H1 (cell line): ENCODE data around the gene PPP6C. TPM values are rescaled to one million over a fixed set of nuclear protein-coding genes. Genes with fewer than 3 reads are reported as not detected.

Source experiments
- CTCF ChIA-PET: fragments of 300-600 bp; sonication (Branson Sonifier 250); formaldehyde crosslinking; loops from one replicate; lab custom pipeline; 2021; ENCODE audit not compliant: partially characterized antibody; lab: Charles Lee
- POLR2A ChIA-PET: fragments of 300-600 bp; sonication (Branson Sonifier 250); formaldehyde crosslinking; loops from one replicate; lab custom pipeline; 2021; ENCODE audit warnings: inconsistent platforms; ENCODE audit not compliant: partially characterized antibody; lab: Charles Lee
- DNase-seq, 2 experiments: peaks; one replicate each; pipeline versions ENCODE4 v3.0.0 to v3.0.0-alpha.2; 2010 to 2022; ENCODE audit warnings: low spot score in 2 of 2, low read depth in 1 of 2, mixed read lengths in 1 of 2
- FAIRE-seq: peaks from 2 replicates; lab custom pipeline; 2011; peaks lifted over from hg19 to GRCh38; lab: Jason Lieb, UNC
- H2AFZ ChIP-seq: 2 replicates; pipeline ENCODE4 v1.8.1; 2012; ENCODE audit warnings: low read length, inconsistent platforms
- H2AK5ac ChIP-seq: 2 replicates; pipeline ENCODE4 v1.6.1; 2013; ENCODE audit warnings: low read depth, low read length
- H2BK120ac ChIP-seq: replicated peaks from 2 replicates; pipeline ENCODE3; 2013; ENCODE audit warnings: low read depth, low read length, inconsistent platforms
- H2BK12ac ChIP-seq: 2 replicates; pipeline ENCODE4 v1.6.1; 2013; ENCODE audit warnings: low read depth, low read length
- H2BK15ac ChIP-seq: 2 replicates; pipeline ENCODE4 v1.6.1; 2013; ENCODE audit warnings: low read length
- H2BK20ac ChIP-seq: 2 replicates; pipeline ENCODE4 v1.6.1; 2013; ENCODE audit warnings: low read length
- H2BK5ac ChIP-seq: 2 replicates; pipeline ENCODE4 v1.6.1; 2013; ENCODE audit warnings: low read depth, low read length
- H3K14ac ChIP-seq: 2 replicates; pipeline ENCODE4 v1.6.1; 2013; ENCODE audit warnings: inconsistent platforms; ENCODE audit not compliant: insufficient read length
- H3K18ac ChIP-seq: 2 replicates; pipeline ENCODE4 v1.6.1; 2013; ENCODE audit warnings: low read length; ENCODE audit errors: extremely low read depth
- H3K23ac ChIP-seq: 2 replicates; pipeline ENCODE4 v1.6.1; 2013; ENCODE audit warnings: inconsistent platforms; ENCODE audit not compliant: insufficient read length
- H3K23me2 ChIP-seq: 2 replicates; pipeline ENCODE4 v1.6.1; 2013; ENCODE audit warnings: low read depth, low read length
- H3K27ac ChIP-seq: 2 replicates; pipeline ENCODE4 v1.6.1; 2011; ENCODE audit warnings: low read depth, low read length, inconsistent platforms
- H3K27me3 ChIP-seq, 4 experiments: replicated peaks in 1 of 4; 1 replicate in 1 of 4; 2 replicates in 3 of 4; pipeline versions ENCODE4 v1.6.1 to v1.8.1; 2011 to 2013; ENCODE audit warnings: low read length in 3 of 4, mild to moderate bottlenecking in 3 of 4, inconsistent platforms in 2 of 4, mixed read lengths in 2 of 4, moderate library complexity in 1 of 4; ENCODE audit not compliant: control insufficient read depth in 3 of 4, insufficient read depth in 3 of 4; ENCODE audit errors: extremely low read depth in 1 of 4
- H3K36me3 ChIP-seq, 4 experiments: 2 replicates each; pipeline versions ENCODE4 v1.6.1 to v1.8.1; 2011 to 2013; ENCODE audit warnings: mild to moderate bottlenecking in 4 of 4, low read length in 3 of 4, moderate library complexity in 2 of 4, control low read depth in 1 of 4, inconsistent platforms in 1 of 4; ENCODE audit not compliant: insufficient read depth in 4 of 4, control insufficient read depth in 2 of 4
- H3K4ac ChIP-seq: replicated peaks from 2 replicates; pipeline ENCODE3; 2013; ENCODE audit warnings: low read length, low read depth, mixed read lengths, inconsistent platforms; ENCODE audit not compliant: insufficient read length
- H3K4me1 ChIP-seq, 4 experiments: replicated peaks in 1 of 4; 1 replicate in 1 of 4; 2 replicates in 3 of 4; pipeline versions ENCODE4 v1.6.1 to v1.8.1; 2011 to 2013; ENCODE audit warnings: low read length in 3 of 4, inconsistent platforms in 2 of 4, mixed read lengths in 1 of 4; ENCODE audit not compliant: insufficient read depth in 4 of 4, control insufficient read depth in 3 of 4
- H3K4me2 ChIP-seq, 2 experiments: 2 replicates each; pipeline versions ENCODE4 v1.6.1 to v1.8.1; 2011 to 2013; ENCODE audit warnings: low read depth in 2 of 2, low read length in 2 of 2, control low read depth in 1 of 2, inconsistent platforms in 1 of 2, mild to moderate bottlenecking in 1 of 2; ENCODE audit not compliant: insufficient read depth in 1 of 2
- H3K4me3 ChIP-seq, 4 experiments: fragments of 200-600, 300-600 bp in 1 of 4; sonication (generic), shearing (Covaris generic), sonication (Bioruptor Twin) in 1 of 4; 2 replicates each; pipeline versions ENCODE4 v1.5.1 to v1.8.1; 2011 to 2016; ENCODE audit warnings: low read length in 4 of 4, low read depth in 3 of 4, control low read depth in 2 of 4, inconsistent platforms in 2 of 4, mild to moderate bottlenecking in 2 of 4, mixed read lengths in 1 of 4, moderate library complexity in 1 of 4; ENCODE audit not compliant: insufficient read depth in 2 of 4; ENCODE audit errors: extremely low read depth in 1 of 4
- H3K56ac ChIP-seq: replicated peaks from 2 replicates; pipeline ENCODE3; 2013; ENCODE audit warnings: low read depth, mild to moderate bottlenecking, mixed read lengths, low read length, inconsistent platforms; ENCODE audit not compliant: insufficient read length
- H3K79me1 ChIP-seq: 2 replicates; pipeline ENCODE4 v1.6.1; 2013; ENCODE audit warnings: low read depth, low read length, control low read depth
- H3K79me2 ChIP-seq, 2 experiments: 2 replicates each; pipeline versions ENCODE4 v1.6.1 to v1.8.1; 2012 to 2013; ENCODE audit warnings: low read length in 2 of 2, mild to moderate bottlenecking in 2 of 2, inconsistent platforms in 1 of 2; ENCODE audit not compliant: insufficient read depth in 2 of 2, control insufficient read depth in 1 of 2
- H3K9ac ChIP-seq, 4 experiments: replicated peaks in 1 of 4; 1 replicate in 1 of 4; 2 replicates in 3 of 4; pipeline versions ENCODE4 v1.6.1 to v1.8.1; 2011 to 2013; ENCODE audit warnings: low read depth in 3 of 4, low read length in 3 of 4, control low read depth in 2 of 4, mild to moderate bottlenecking in 2 of 4, moderate library complexity in 2 of 4, inconsistent platforms in 1 of 4; ENCODE audit errors: extremely low read depth in 1 of 4
- H3K9me3 ChIP-seq, 2 experiments: 2 replicates each; pipeline versions ENCODE4 v1.6.1 to v1.8.1; 2012 to 2013; ENCODE audit warnings: mild to moderate bottlenecking in 2 of 2, moderate library complexity in 2 of 2, control low read depth in 1 of 2, inconsistent platforms in 1 of 2, low read depth in 1 of 2, low read length in 1 of 2, mixed read lengths in 1 of 2; ENCODE audit not compliant: insufficient read depth in 2 of 2
- H4K20me1 ChIP-seq, 2 experiments: replicated peaks in 1 of 2; 2 replicates each; pipeline versions ENCODE3 to v1.8.1; 2011 to 2013; ENCODE audit warnings: inconsistent platforms in 2 of 2, low read length in 2 of 2, mild to moderate bottlenecking in 1 of 2; ENCODE audit not compliant: insufficient read depth in 2 of 2, control insufficient read depth in 1 of 2
- H4K5ac ChIP-seq: 2 replicates; pipeline ENCODE4 v1.6.1; 2013; ENCODE audit warnings: low read length, low read depth, mixed read lengths, inconsistent platforms; ENCODE audit not compliant: insufficient read length
- H4K8ac ChIP-seq: 2 replicates; pipeline ENCODE4 v1.8.0; 2013; ENCODE audit warnings: mild to moderate bottlenecking, moderate library complexity, low read length, inconsistent platforms; ENCODE audit not compliant: insufficient read depth; ENCODE audit errors: extremely low read depth
- H4K91ac ChIP-seq: replicated peaks from 2 replicates; pipeline ENCODE3; 2013; ENCODE audit warnings: low read length, mixed read lengths, inconsistent platforms; ENCODE audit not compliant: insufficient read length
- BRCA1 ChIP-seq: IDR thresholded peaks from 2 replicates; pipeline ENCODE4 v1.6.1; 2012; ENCODE audit warnings: low read depth, low read length, improper control_type of control experiment
- CEBPB ChIP-seq: IDR thresholded peaks from 2 replicates; pipeline ENCODE4 v1.6.1; 2012; ENCODE audit warnings: low read depth, low read length
- MAFK ChIP-seq: IDR thresholded peaks from 2 replicates; pipeline ENCODE4 v1.6.1; 2012; ENCODE audit warnings: low read depth, mild to moderate bottlenecking, improper control_type of control experiment, low read length
- WGBS, 2 experiments: shearing (Covaris generic) in 1 of 2; methylation state at CpG; one replicate each; pipeline versions ENCODE4 v1.1.6 to v1.1.7; 2013 to 2015; ENCODE audit warnings: low lambda C conversion rate in 2 of 2, mixed read lengths in 2 of 2, inconsistent platforms in 1 of 2, low coverage in 1 of 2, missing lambda C conversion rate in 1 of 2; ENCODE audit not compliant: insufficient replicate concordance in 2 of 2, insufficient coverage in 1 of 2, insufficient read length in 1 of 2; ENCODE audit errors: extremely low coverage in 1 of 2, missing lambda C conversion rate in 1 of 2; 5-methylcytosine and 5-hydroxymethylcytosine counted together
- polyA plus RNA-seq, 7 experiments: library from polyadenylated mRNA; depleted of rRNA in 3 of 7; stranded (reverse) in 5 of 7; unstranded in 2 of 7; fragments of >200 nt in 5 of 7; fragments of 200-250 nt in 2 of 7; gene quantifications; 1 replicate in 5 of 7; 2 replicates in 1 of 7; 4 replicates in 1 of 7; pipeline versions ENCODE4 v1.2.1 to v1.2.3, GENCODE V29; 2011 to 2013; ENCODE audit warnings: missing spikeins in 2 of 7, mixed read lengths in 2 of 7
- total RNA-seq: library from RNA; stranded (reverse); fragmentation: NEBNext Ultra II Directional; extraction: Animal tissue kit (Norgen Biotek cat#: 25700); gene quantifications from 2 replicates; pipeline ENCODE4 v1.2.1, GENCODE V29; 2021

PPP6C gene
- total and polyA plus RNA-seq, 2 of the 8 experiments (the other 6 are each of a cell fraction or from before 2014, with no cell fraction given) = 22.8 to 52.3 TPM

GRCh38 chr9:125153712-125154367 is 35.8 kb downstream of the PPP6C start:
- FAIRE-seq (no peak), DNase-seq (no peak)
- ChIA-PET CTCF (interaction anchor here (0.6 to 1.1 kb wide), 2 partner anchors 10 to 65 kb away, joined by 3 read pairs; no protein-coding TSS in a partner anchor), POLR2A (no interaction called here)
- Histone ChIP-seq H4K8ac (no peak overlapping the region; the same call in 1 of the 2 replicates), H2BK20ac (no peak overlapping the region), H3K27ac (no peak overlapping the region), H4K5ac (no peak overlapping the region), H3K79me2 (no peaks in the 10 kb centered on the region), H3K9me3 (no peaks in the 10 kb centered on the region), H2BK15ac (no peak overlapping the region), H2BK5ac (no peak overlapping the region), H3K56ac (no peak overlapping the region), H2BK120ac (no peak overlapping the region), H2BK12ac (no peak overlapping the region), H3K23me2 (no peaks in the 10 kb centered on the region), H2AK5ac (no peak overlapping the region), H3K79me1 (no peaks in the 10 kb centered on the region), H3K27me3 (no peaks in the 10 kb centered on the region), H3K4me2 (no peak overlapping the region), H3K23ac (no peak overlapping the region), H4K91ac (no peak overlapping the region), H3K14ac (no peak overlapping the region), H4K20me1 (peaks cover 0 to 2% of the 10 kb centered on the region in 2 experiments), H3K9ac (no peak overlapping the region), H3K36me3 (peaks cover 16 to 47% (median 29%) of the 10 kb centered on the region in 4 experiments), H3K4me1 (peaks cover 0 to 5% (median 1%) of the 10 kb centered on the region in 4 experiments; a peak in 1 of 7 replicates), H3K4ac (no peak overlapping the region), H2AFZ (no peak overlapping the region), H3K18ac (no peak overlapping the region), H3K4me3 (no peak overlapping the region)
- no peak for TF ChIP-seq MAFK
- TF ChIP-seq BRCA1 = no peak
- no peak for TF ChIP-seq CEBPB
- WGBS, 2 experiments = 94% methylated on average over 4 of the region's 4 CpGs; no CpG with 5 or more reads in 1 of the 2 experiments
